Measurements from ENCODE around the gene PNPLA4.

The PNPLA4 gene

GRCh38 chrX:7934026-7934425 is 6.8 kb upstream of the PNPLA4 start (continued):
- TF ChIP-seq ZNF843 (tag by site-specific recombination; IDR thresholded peaks at IDR 0.05): no peak

GRCh38 chrX:7926914-7927258 is 327 bp downstream of the PNPLA4 start:
- Histone ChIP-seq H3K4me1 (ENCODE audit: control insufficient read depth, insufficient read depth, low read length) (no peaks in the 10 kb centered on the region), H3K36me3 (ENCODE audit: control insufficient read depth in 2 of 2, insufficient read depth in 1 of 2, low read length in 2 of 2) (peaks cover 0 to 31% of the 10 kb centered on the region in 2 experiments; a peak in 1 of 3 replicates), H3K4me3 (ENCODE audit: low read depth, low read length) (peak overlapping the region; percentile 71), H3K27ac (ENCODE audit: extremely low read depth, low read depth, low read length) (0 out of 2 replicates have a peak overlapping the region, but pooled peaks have one; percentile 12), H3K9me3 (ENCODE audit: control insufficient read depth, insufficient read depth, low read depth, low read length) (no peaks in the 10 kb centered on the region)
- ChIA-PET CTCF (no interaction called here), POLR2A (no interaction called here)
- TF ChIP-seq ZNF707 (tag by site-specific recombination; IDR thresholded peaks at IDR 0.05): no peak
- TF ChIP-seq YY1 (tag by site-specific recombination; IDR thresholded peaks at IDR 0.05): no peak
- no peak for TF ChIP-seq KLF1 (tag by site-specific recombination; IDR thresholded peaks at IDR 0.05)

GRCh38 chrX:7926501-7926900 is 712 bp downstream of the PNPLA4 start:
- Histone ChIP-seq H3K9me3 (ENCODE audit: control insufficient read depth, insufficient read depth, low read depth, low read length) (no peaks in the 10 kb centered on the region), H3K36me3 (ENCODE audit: control insufficient read depth in 2 of 2, insufficient read depth in 1 of 2, low read length in 2 of 2) (peaks cover 0 to 35% of the 10 kb centered on the region in 2 experiments; a peak in 1 of 3 replicates), H3K4me3 (ENCODE audit: low read depth, low read length) (peak overlapping the region; percentile 71), H3K27ac (ENCODE audit: extremely low read depth, low read depth, low read length) (no peak overlapping the region), H3K4me1 (ENCODE audit: control insufficient read depth, insufficient read depth, low read length) (no peaks in the 10 kb centered on the region)
- ChIA-PET CTCF (interaction anchor here (0.7 kb wide), 1 partner anchor 12 kb away, joined by 3 read pairs; no protein-coding TSS in a partner anchor), POLR2A (interaction anchor here (0.6 kb wide), 1 partner anchor 92 kb away, joined by 4 read pairs; no protein-coding TSS in a partner anchor)
- no peak for TF ChIP-seq ZBTB26 (tag by site-specific recombination; optimal IDR thresholded peaks at IDR 0.05)
- TF ChIP-seq ZNF629 (tag by site-specific recombination; IDR thresholded peaks at IDR 0.05): no peak
- no peak for TF ChIP-seq GLIS2 (tag by site-specific recombination; IDR thresholded peaks at IDR 0.05)
- TF ChIP-seq INSM2 (tag by site-specific recombination; IDR thresholded peaks at IDR 0.05): no peak
- TF ChIP-seq ZNF350 (tag by site-specific recombination; IDR thresholded peaks at IDR 0.05): no peak
- TF ChIP-seq PRDM1 (tag by site-specific recombination; IDR thresholded peaks at IDR 0.05): no peak
- no peak for TF ChIP-seq GFI1B (tag by site-specific recombination; IDR thresholded peaks at IDR 0.05)
- TF ChIP-seq ZNF596 (tag by site-specific recombination; IDR thresholded peaks at IDR 0.05): no peak
- no peak for TF ChIP-seq ZBTB17 (tag by site-specific recombination; IDR thresholded peaks at IDR 0.05)
- TF ChIP-seq ZNF366 (tag by site-specific recombination; conservative IDR thresholded peaks at IDR 0.05): no peak

GRCh38 chrX:7925867-7926472 is 1.2 kb downstream of the PNPLA4 start:
- ChIA-PET POLR2A (interaction anchor here (0.6 kb wide), 1 partner anchor 92 kb away, joined by 4 read pairs; no protein-coding TSS in a partner anchor), CTCF (interaction anchor here (0.7 to 1.2 kb wide), 4 partner anchors 12 to 926 kb away, joined by 3 read pairs; no protein-coding TSS in a partner anchor)
- TF ChIP-seq ZNF654 (tag by site-specific recombination; IDR thresholded peaks at IDR 0.05; ENCODE audit: low read depth) (peak; percentile 21; the same call in 1 of the 2 replicates), HOXD13 (CRISPR knock-in tag; IDR thresholded peaks at IDR 0.05; ENCODE audit: borderline replicate concordance) (no peak), ZNF362 (tag by site-specific recombination; IDR thresholded peaks at IDR 0.05) (no peak)
- Histone ChIP-seq H3K27ac (ENCODE audit: extremely low read depth, low read depth, low read length) (no peak overlapping the region), H3K36me3 (ENCODE audit: control insufficient read depth in 2 of 2, insufficient read depth in 1 of 2, low read length in 2 of 2) (peaks cover 0 to 40% of the 10 kb centered on the region in 2 experiments; a peak in 1 of 3 replicates), H3K4me3 (ENCODE audit: low read depth, low read length) (no peak overlapping the region), H3K4me1 (ENCODE audit: control insufficient read depth, insufficient read depth, low read length) (no peaks in the 10 kb centered on the region), H3K9me3 (ENCODE audit: control insufficient read depth, insufficient read depth, low read depth, low read length) (no peaks in the 10 kb centered on the region)
